HFF-Myc (cell line): ENCODE data around the gene UBR3.

ENCODE experiments used
- DNase-seq: peaks from one replicate; pipeline ENCODE4 v3.0.0-alpha.2; 2011; ENCODE audit warnings: low read depth; ENCODE audit errors: extremely low read depth
- H3K4me3 ChIP-seq: replicated peaks from 2 replicates; pipeline ENCODE4 v1.5.1; 2011; ENCODE audit warnings: low read depth, mild to moderate bottlenecking, control low read depth, low read length
- CTCF ChIP-seq: IDR thresholded peaks from 2 replicates; pipeline ENCODE4 v1.5.1; 2012; ENCODE audit warnings: mild to moderate bottlenecking, low read depth, low read length, control low read depth; ENCODE audit errors: missing control alignments

The UBR3 gene

GRCh38 chr2:169823996-169824372 is 3.3 kb upstream of the UBR3 start:
- peak overlapping the region; percentile 76 for H3K4me3 ChIP-seq
- no peak for TF ChIP-seq CTCF

GRCh38 chr2:169824373-169825333 is 2.6 kb upstream of the UBR3 start, which contains the start of gene METTL5:
TSS of gene METTL5 (minus strand) at chr2:169824905. CDS start at chr2:169824597, 308 bp downstream.
- DNase-seq, result peak; percentile 47
- TF ChIP-seq CTCF, result peak; percentile 77
- peak within 1 kb of the TSS; percentile 76 for H3K4me3 ChIP-seq

More at GRCh38 chr2:169823996-169824372, 3.3 kb upstream of the UBR3 start:
- DNase-seq, result no peak

- peak overlapping the region; percentile 70 for H3K4me3 ChIP-seq
- no peak for DNase-seq
- no peak for TF ChIP-seq CTCF
Observed at GRCh38 chr2:169828141-169828811, 1.0 kb downstream of the UBR3 start.

- no peak for DNase-seq
- TF ChIP-seq CTCF, result no peak
- no peak overlapping the region for H3K4me3 ChIP-seq
Observed at GRCh38 chr2:169834401-169834800, 7.1 kb downstream of the UBR3 start.

- H3K4me3 ChIP-seq, result no peak overlapping the region
- no peak for TF ChIP-seq CTCF
- DNase-seq, result no peak
Observed at GRCh38 chr2:169838743-169839489, 11.7 kb downstream of the UBR3 start.

- no peak for TF ChIP-seq CTCF
- no peak for DNase-seq
- no peak overlapping the region for H3K4me3 ChIP-seq
Observed at GRCh38 chr2:169839954-169840746, 12.9 kb downstream of the UBR3 start.
